Mucosa of rectum (tissue), 2 donors: Measurements from ENCODE around the gene EPS8.

Source experiments
- H3K27ac ChIP-seq, 2 donors: one replicate each; pipeline ENCODE4 v1.7.0; 2013; ENCODE audit warnings: inconsistent platforms in 2 of 2, low read depth in 2 of 2, low read length in 2 of 2
- H3K27me3 ChIP-seq, 2 donors: one replicate each; pipeline ENCODE4 v1.7.0; 2013; ENCODE audit warnings: low read length in 2 of 2; ENCODE audit not compliant: control insufficient read depth in 2 of 2, insufficient read depth in 2 of 2
- H3K36me3 ChIP-seq, 2 donors: one replicate each; pipeline ENCODE4 v1.7.0; 2013; ENCODE audit warnings: low read length in 2 of 2; ENCODE audit not compliant: control insufficient read depth in 2 of 2, insufficient read depth in 2 of 2
- H3K4me1 ChIP-seq, 2 donors: one replicate each; pipeline ENCODE4 v1.7.0; 2013; ENCODE audit warnings: low read length in 2 of 2, mild to moderate bottlenecking in 1 of 2; ENCODE audit not compliant: control insufficient read depth in 2 of 2, insufficient read depth in 2 of 2
- H3K4me3 ChIP-seq, 2 donors: one replicate each; pipeline ENCODE4 v1.7.0; 2013; ENCODE audit warnings: low read length in 2 of 2
- H3K9ac ChIP-seq, 2 donors: one replicate each; pipeline ENCODE4 v1.7.0; 2013; ENCODE audit warnings: low read length in 2 of 2, low read depth in 1 of 2, mild to moderate bottlenecking in 1 of 2
- H3K9me3 ChIP-seq, 2 donors: one replicate each; pipeline ENCODE4 v1.7.0; 2013; ENCODE audit warnings: low read length in 2 of 2; ENCODE audit not compliant: control insufficient read depth in 2 of 2
- donor health status: healthy.
- donor health status: Normal muscosa, but diverticular disease.

Gene EPS8

GRCh38 chr12:15687583-15687982 is 101.6 kb downstream of the EPS8 start:
- Histone ChIP-seq H3K9ac (no peak overlapping the region), H3K36me3 (no peaks in the 10 kb centered on the region), H3K9me3 (no peaks in the 10 kb centered on the region), H3K4me1 (peaks cover 30 to 37% of the 10 kb centered on the region in 2 donors), H3K27me3 (no peaks in the 10 kb centered on the region), H3K27ac (no peak overlapping the region), H3K4me3 (no peak overlapping the region)

GRCh38 chr12:15684896-15685658 is 104.1 kb downstream of the EPS8 start:
- Histone ChIP-seq H3K4me1 (peaks cover 16 to 21% of the 10 kb centered on the region in 2 donors), H3K9ac (no peak overlapping the region), H3K4me3 (no peak overlapping the region), H3K27ac (no peak overlapping the region), H3K36me3 (peaks cover 0 to 5% of the 10 kb centered on the region in 2 donors), H3K27me3 (no peaks in the 10 kb centered on the region), H3K9me3 (no peaks in the 10 kb centered on the region)

GRCh38 chr12:15682826-15683225 is 106.4 kb downstream of the EPS8 start:
- H3K36me3 ChIP-seq = peaks cover 7 to 8% of the 10 kb centered on the region in 2 donors
- no peak overlapping the region for H3K9ac ChIP-seq
- H3K4me1 ChIP-seq = peaks cover 0 to 2% of the 10 kb centered on the region in 2 donors
- H3K27ac ChIP-seq = no peak overlapping the region
- H3K4me3 ChIP-seq = no peak overlapping the region
- H3K27me3 ChIP-seq = no peaks in the 10 kb centered on the region
- H3K9me3 ChIP-seq = no peaks in the 10 kb centered on the region

- Histone ChIP-seq H3K27me3 (no peaks in the 10 kb centered on the region), H3K9me3 (no peaks in the 10 kb centered on the region), H3K27ac (no peak overlapping the region), H3K36me3 (peaks cover 8 to 9% of the 10 kb centered on the region in 2 donors), H3K4me1 (no peaks in the 10 kb centered on the region), H3K9ac (no peak overlapping the region), H3K4me3 (no peak overlapping the region)
These were observed 110.0 kb downstream of the EPS8 start for GRCh38 chr12:15679151-15679550.

GRCh38 chr12:15677726-15678201 is 111.4 kb downstream of the EPS8 start:
- H3K36me3 ChIP-seq = peaks cover 8 to 9% of the 10 kb centered on the region in 2 donors
- H3K4me1 ChIP-seq = no peaks in the 10 kb centered on the region
- H3K9ac ChIP-seq = no peak overlapping the region
- no peaks in the 10 kb centered on the region for H3K27me3 ChIP-seq
- H3K27ac ChIP-seq = no peak overlapping the region
- H3K4me3 ChIP-seq = no peak overlapping the region
- no peaks in the 10 kb centered on the region for H3K9me3 ChIP-seq

GRCh38 chr12:15677228-15677627 is 112.0 kb downstream of the EPS8 start:
- Histone ChIP-seq H3K4me1 (no peaks in the 10 kb centered on the region), H3K36me3 (peaks cover 8 to 9% of the 10 kb centered on the region in 2 donors), H3K27ac (no peak overlapping the region), H3K27me3 (no peaks in the 10 kb centered on the region), H3K4me3 (no peak overlapping the region), H3K9ac (no peak overlapping the region), H3K9me3 (no peaks in the 10 kb centered on the region)

GRCh38 chr12:15672671-15673270 is 116.4 kb downstream of the EPS8 start:
- Histone ChIP-seq H3K9ac (no peak overlapping the region), H3K27ac (no peak overlapping the region), H3K4me1 (no peaks in the 10 kb centered on the region), H3K27me3 (no peaks in the 10 kb centered on the region), H3K36me3 (peaks cover 2 to 9% of the 10 kb centered on the region in 2 donors), H3K4me3 (no peak overlapping the region), H3K9me3 (no peaks in the 10 kb centered on the region)

- Histone ChIP-seq H3K36me3 (peaks cover 3 to 14% of the 10 kb centered on the region in 2 donors), H3K4me1 (no peaks in the 10 kb centered on the region), H3K27ac (no peak overlapping the region), H3K27me3 (no peaks in the 10 kb centered on the region), H3K9ac (no peak overlapping the region), H3K9me3 (no peaks in the 10 kb centered on the region), H3K4me3 (no peak overlapping the region)
These were observed 118.4 kb downstream of the EPS8 start for GRCh38 chr12:15670756-15671155.

GRCh38 chr12:15669256-15669948 is 119.8 kb downstream of the EPS8 start:
- Histone ChIP-seq H3K4me1 (no peaks in the 10 kb centered on the region), H3K9me3 (no peaks in the 10 kb centered on the region), H3K27ac (no peak overlapping the region), H3K27me3 (no peaks in the 10 kb centered on the region), H3K36me3 (peaks cover 6 to 17% of the 10 kb centered on the region in 2 donors), H3K4me3 (no peak overlapping the region), H3K9ac (no peak overlapping the region)

GRCh38 chr12:15664491-15664890 is 124.7 kb downstream of the EPS8 start:
- Histone ChIP-seq H3K36me3 (peaks cover 16 to 29% of the 10 kb centered on the region in 2 donors), H3K27ac (no peak overlapping the region), H3K9me3 (no peaks in the 10 kb centered on the region), H3K9ac (no peak overlapping the region), H3K27me3 (no peaks in the 10 kb centered on the region), H3K4me1 (no peaks in the 10 kb centered on the region), H3K4me3 (no peak overlapping the region)
